Fibroblast of lung (primary cell): ENCODE measurements around the gene SERPINE2.

Experiments
- EZH2 ChIP-seq: IDR thresholded peaks from 2 replicates; pipeline ENCODE4 v1.5.1; 2012; ENCODE audit warnings: low read length, control low read depth, mild to moderate bottlenecking; ENCODE audit errors: missing control alignments
- TF ChIP-seq, protein P1 (sequence below), 2 donors: IDR thresholded peaks in 1 of 2; conservative IDR thresholded peaks in 1 of 2; 1 replicate in 1 of 2; 2 replicates in 1 of 2; pipeline ENCODE4 v1.5.1; 2011 to 2012; ENCODE audit warnings: low read length in 2 of 2, control low read depth in 1 of 2, inconsistent platforms in 1 of 2, low read depth in 1 of 2, mild to moderate bottlenecking in 1 of 2

DNA sequence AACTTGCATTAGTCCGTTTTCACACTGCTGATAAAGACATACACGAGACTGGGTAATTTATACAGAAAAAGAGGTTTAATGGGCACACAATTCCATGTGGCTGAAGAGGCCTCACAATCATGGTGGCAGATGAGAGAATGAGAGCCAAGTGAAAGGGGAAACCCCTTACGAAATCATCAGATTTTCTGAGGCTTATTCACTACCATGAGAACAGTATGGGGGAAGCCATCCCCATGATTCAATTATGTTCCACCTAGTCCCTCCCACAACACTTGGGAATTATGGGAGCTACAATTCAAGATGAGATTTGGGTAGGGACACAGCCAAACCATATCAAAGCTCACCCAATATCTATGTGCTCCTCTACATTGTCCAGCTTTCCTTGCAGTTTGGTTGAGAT lies 16.0 kb upstream of the SERPINE2 start:
- TF ChIP-seq, protein P1, sequence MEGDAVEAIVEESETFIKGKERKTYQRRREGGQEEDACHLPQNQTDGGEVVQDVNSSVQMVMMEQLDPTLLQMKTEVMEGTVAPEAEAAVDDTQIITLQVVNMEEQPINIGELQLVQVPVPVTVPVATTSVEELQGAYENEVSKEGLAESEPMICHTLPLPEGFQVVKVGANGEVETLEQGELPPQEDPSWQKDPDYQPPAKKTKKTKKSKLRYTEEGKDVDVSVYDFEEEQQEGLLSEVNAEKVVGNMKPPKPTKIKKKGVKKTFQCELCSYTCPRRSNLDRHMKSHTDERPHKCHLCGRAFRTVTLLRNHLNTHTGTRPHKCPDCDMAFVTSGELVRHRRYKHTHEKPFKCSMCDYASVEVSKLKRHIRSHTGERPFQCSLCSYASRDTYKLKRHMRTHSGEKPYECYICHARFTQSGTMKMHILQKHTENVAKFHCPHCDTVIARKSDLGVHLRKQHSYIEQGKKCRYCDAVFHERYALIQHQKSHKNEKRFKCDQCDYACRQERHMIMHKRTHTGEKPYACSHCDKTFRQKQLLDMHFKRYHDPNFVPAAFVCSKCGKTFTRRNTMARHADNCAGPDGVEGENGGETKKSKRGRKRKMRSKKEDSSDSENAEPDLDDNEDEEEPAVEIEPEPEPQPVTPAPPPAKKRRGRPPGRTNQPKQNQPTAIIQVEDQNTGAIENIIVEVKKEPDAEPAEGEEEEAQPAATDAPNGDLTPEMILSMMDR (conservative IDR thresholded peaks at IDR 0.05 in 1 of 2, IDR thresholded peaks at IDR 0.05 in 1 of 2; ENCODE audit: low read depth in 1 of 2, low read length in 2 of 2), result no peak
- no peak for TF ChIP-seq EZH2
